ENCODE results near the gene RBM15B. TPM values are rescaled to one million over a fixed set of nuclear protein-coding genes. Genes with fewer than 3 reads are reported as not detected.

RBM15B gene
- total RNA-seq, 1 donor = 25.3 TPM

- Histone ChIP-seq H3K27me3 (ENCODE audit: insufficient read depth, low read length) (no peaks in the 10 kb centered on the region), H3K4me3 (ENCODE audit: low read length) (no peak overlapping the region), H3K4me1 (ENCODE audit: insufficient read depth, low read length) (no peaks in the 10 kb centered on the region), H3K9me3 (ENCODE audit: low read depth, low read length) (no peaks in the 10 kb centered on the region)
These were observed 19.0 kb upstream of the RBM15B start for GRCh38 chr3:51371943-51372557.

- H3K9me3 ChIP-seq (ENCODE audit: low read depth, low read length) = no peaks in the 10 kb centered on the region
- H3K4me1 ChIP-seq (ENCODE audit: insufficient read depth, low read length) = no peaks in the 10 kb centered on the region
- H3K4me3 ChIP-seq (ENCODE audit: low read length) = no peak overlapping the region
- no peaks in the 10 kb centered on the region for H3K27me3 ChIP-seq (ENCODE audit: insufficient read depth, low read length)
These were observed 17.2 kb upstream of the RBM15B start for GRCh38 chr3:51373658-51374421.

- Histone ChIP-seq H3K4me1 (ENCODE audit: insufficient read depth, low read length) (peaks cover 4% of the 10 kb centered on the region), H3K9me3 (ENCODE audit: low read depth, low read length) (no peaks in the 10 kb centered on the region), H3K27me3 (ENCODE audit: insufficient read depth, low read length) (no peaks in the 10 kb centered on the region), H3K4me3 (ENCODE audit: low read length) (no peak overlapping the region)
These were observed 16.6 kb upstream of the RBM15B start for GRCh38 chr3:51374456-51374855.

GRCh38 chr3:51375136-51375535, 15.9 kb upstream of the RBM15B start:
- Histone ChIP-seq H3K9me3 (ENCODE audit: low read depth, low read length) (no peaks in the 10 kb centered on the region), H3K4me1 (ENCODE audit: insufficient read depth, low read length) (peaks cover 4% of the 10 kb centered on the region), H3K27me3 (ENCODE audit: insufficient read depth, low read length) (no peaks in the 10 kb centered on the region), H3K4me3 (ENCODE audit: low read length) (no peak overlapping the region)

GRCh38 chr3:51375571-51375970, 15.5 kb upstream of the RBM15B start:
- Histone ChIP-seq H3K4me3 (ENCODE audit: low read length) (no peak overlapping the region), H3K27me3 (ENCODE audit: insufficient read depth, low read length) (no peaks in the 10 kb centered on the region), H3K9me3 (ENCODE audit: low read depth, low read length) (no peaks in the 10 kb centered on the region), H3K4me1 (ENCODE audit: insufficient read depth, low read length) (peaks cover 4% of the 10 kb centered on the region)

GRCh38 chr3:51378065-51378464, 13.0 kb upstream of the RBM15B start:
- H3K4me1 ChIP-seq (ENCODE audit: insufficient read depth, low read length) = peaks cover 4% of the 10 kb centered on the region

GRCh38 chr3:51378726-51379125, 12.4 kb upstream of the RBM15B start:
- no peak overlapping the region for H3K4me3 ChIP-seq (ENCODE audit: low read length)
- no peaks in the 10 kb centered on the region for H3K9me3 ChIP-seq (ENCODE audit: low read depth, low read length)
- no peaks in the 10 kb centered on the region for H3K27me3 ChIP-seq (ENCODE audit: insufficient read depth, low read length)
- peaks cover 4% of the 10 kb centered on the region for H3K4me1 ChIP-seq (ENCODE audit: insufficient read depth, low read length)

More at GRCh38 chr3:51378065-51378464, 13.0 kb upstream of the RBM15B start:
- H3K4me3 ChIP-seq (ENCODE audit: low read length) = no peak overlapping the region
- H3K27me3 ChIP-seq (ENCODE audit: insufficient read depth, low read length) = no peaks in the 10 kb centered on the region
- no peaks in the 10 kb centered on the region for H3K9me3 ChIP-seq (ENCODE audit: low read depth, low read length)

GRCh38 chr3:51379301-51379700, 11.8 kb upstream of the RBM15B start:
- H3K27me3 ChIP-seq (ENCODE audit: insufficient read depth, low read length) = no peaks in the 10 kb centered on the region
- no peak overlapping the region for H3K4me3 ChIP-seq (ENCODE audit: low read length)
- H3K9me3 ChIP-seq (ENCODE audit: low read depth, low read length) = no peaks in the 10 kb centered on the region
- peaks cover 8% of the 10 kb centered on the region for H3K4me1 ChIP-seq (ENCODE audit: insufficient read depth, low read length)

GRCh38 chr3:51379746-51380455, 11.2 kb upstream of the RBM15B start:
- no peaks in the 10 kb centered on the region for H3K27me3 ChIP-seq (ENCODE audit: insufficient read depth, low read length)
- no peaks in the 10 kb centered on the region for H3K9me3 ChIP-seq (ENCODE audit: low read depth, low read length)
- H3K4me1 ChIP-seq (ENCODE audit: insufficient read depth, low read length) = peaks cover 10% of the 10 kb centered on the region
- H3K4me3 ChIP-seq (ENCODE audit: low read length) = no peak overlapping the region

- Histone ChIP-seq H3K27me3 (ENCODE audit: insufficient read depth, low read length) (no peaks in the 10 kb centered on the region), H3K4me3 (ENCODE audit: low read length) (no peak overlapping the region), H3K9me3 (ENCODE audit: low read depth, low read length) (no peaks in the 10 kb centered on the region), H3K4me1 (ENCODE audit: insufficient read depth, low read length) (peaks cover 14% of the 10 kb centered on the region)
These were observed 10.3 kb upstream of the RBM15B start for GRCh38 chr3:51380601-51381332.

- Histone ChIP-seq H3K4me1 (ENCODE audit: insufficient read depth, low read length) (peaks cover 19% of the 10 kb centered on the region), H3K4me3 (ENCODE audit: low read length) (no peak overlapping the region), H3K9me3 (ENCODE audit: low read depth, low read length) (no peaks in the 10 kb centered on the region), H3K27me3 (ENCODE audit: insufficient read depth, low read length) (no peaks in the 10 kb centered on the region)
These were observed 9.8 kb upstream of the RBM15B start for GRCh38 chr3:51381333-51381705.

- no peaks in the 10 kb centered on the region for H3K9me3 ChIP-seq (ENCODE audit: low read depth, low read length)
- no peak overlapping the region for H3K4me3 ChIP-seq (ENCODE audit: low read length)
- H3K27me3 ChIP-seq (ENCODE audit: insufficient read depth, low read length) = no peaks in the 10 kb centered on the region
- peaks cover 28% of the 10 kb centered on the region for H3K4me1 ChIP-seq (ENCODE audit: insufficient read depth, low read length)
These were observed 8.9 kb upstream of the RBM15B start for GRCh38 chr3:51382076-51382745.

- H3K4me1 ChIP-seq (ENCODE audit: insufficient read depth, low read length) = peaks cover 37% of the 10 kb centered on the region
- no peaks in the 10 kb centered on the region for H3K9me3 ChIP-seq (ENCODE audit: low read depth, low read length)
- H3K27me3 ChIP-seq (ENCODE audit: insufficient read depth, low read length) = no peaks in the 10 kb centered on the region
- no peak overlapping the region for H3K4me3 ChIP-seq (ENCODE audit: low read length)
These were observed 8.0 kb upstream of the RBM15B start for GRCh38 chr3:51382947-51383578.

GRCh38 chr3:51384055-51384725, 6.9 kb upstream of the RBM15B start:
- H3K9me3 ChIP-seq (ENCODE audit: low read depth, low read length) = no peaks in the 10 kb centered on the region
- H3K27me3 ChIP-seq (ENCODE audit: insufficient read depth, low read length) = no peaks in the 10 kb centered on the region
- H3K4me3 ChIP-seq (ENCODE audit: low read length) = peak overlapping the region; percentile 87
- H3K4me1 ChIP-seq (ENCODE audit: insufficient read depth, low read length) = peaks cover 44% of the 10 kb centered on the region

Data from mononuclear cell (primary cell).